HepG2 (cell line): ENCODE data around the gene ZNF526. TPM values are rescaled to one million over a fixed set of nuclear protein-coding genes. Genes with fewer than 3 reads are reported as not detected.

Experiments used
- KDM2A ChIP-seq: sonication (generic); formaldehyde crosslinking; IDR thresholded peaks from 2 replicates; pipeline ENCODE4 v1.4.0; 2020; ENCODE audit warnings: low read depth, missing genetic modification reagents, borderline replicate concordance
- KDM5A ChIP-seq: fragments of 200-600 bp; sonication (generic); IDR thresholded peaks from 2 replicates; pipeline ENCODE4 v1.7.0; 2018; ENCODE audit warnings: antibody characterized with exemption, mild to moderate bottlenecking, low read length, borderline replicate concordance
- MZF1 ChIP-seq: sonication (generic); formaldehyde crosslinking; IDR thresholded peaks from 2 replicates; pipeline ENCODE4 v1.8.1; 2023; ENCODE audit warnings: mild to moderate bottlenecking, missing genetic modification reagents, borderline replicate concordance
- POLR2A ChIP-seq, 2 experiments: IDR thresholded peaks; 2 replicates each; pipeline ENCODE4 v1.6.1; 2011; ENCODE audit warnings: low read depth in 2 of 2, low read length in 2 of 2, mild to moderate bottlenecking in 1 of 2, moderate library complexity in 1 of 2; ENCODE audit not compliant: insufficient read depth in 1 of 2
- PRDM10 ChIP-seq: sonication (generic); formaldehyde crosslinking; IDR thresholded peaks from 2 replicates; pipeline ENCODE4 v1.4.0; 2020; ENCODE audit warnings: low read depth, missing genetic modification reagents
- SIN3B ChIP-seq: fragments of 150-350 bp; IDR thresholded peaks from 2 replicates; pipeline ENCODE4 v1.6.1; 2014; ENCODE audit warnings: low read length
- SKI ChIP-seq: fragments of 450-650 bp; IDR thresholded peaks from one replicate; pipeline ENCODE4 v1.6.1; 2018; ENCODE audit warnings: mild to moderate bottlenecking; ENCODE audit not compliant: partially characterized antibody
- ZNF562 ChIP-seq: sonication (generic); formaldehyde crosslinking; IDR thresholded peaks from 2 replicates; pipeline ENCODE4 v1.8.0; 2022; ENCODE audit warnings: missing genetic modification reagents, borderline replicate concordance
- ZNF589 ChIP-seq: sonication (generic); formaldehyde crosslinking; conservative IDR thresholded peaks from 2 replicates; pipeline ENCODE4 v1.8.0; 2022; ENCODE audit warnings: mild to moderate bottlenecking, moderate library complexity, missing genetic modification reagents
- ZNF607 ChIP-seq: sonication (generic); formaldehyde crosslinking; IDR thresholded peaks from 2 replicates; pipeline ENCODE4 v1.5.1; 2020; ENCODE audit warnings: missing genetic modification reagents, mild to moderate bottlenecking, borderline replicate concordance
- ZNF777 ChIP-seq: sonication (generic); formaldehyde crosslinking; IDR thresholded peaks from 2 replicates; pipeline ENCODE4 v1.4.0; 2020; ENCODE audit warnings: missing genetic modification reagents
- polyA plus RNA-seq, 8 experiments: library from polyadenylated mRNA; depleted of rRNA in 3 of 8; stranded (reverse) in 7 of 8; unstranded in 1 of 8; fragments of >200 nt; fragmentation: Illumina TruSeq in 4 of 8; extraction: Trizol in 4 of 8; gene quantifications; 2 replicates each; pipeline versions ENCODE4 v1.2.1 to v1.2.3, GENCODE V29; 2011 to 2016; ENCODE audit warnings: low read depth in 4 of 8, missing spikeins in 1 of 8, mixed read lengths in 1 of 8; ENCODE audit not compliant: insufficient read depth in 1 of 8
- total RNA-seq, 5 experiments: library from RNA; depleted of rRNA; stranded (reverse); fragments of >200 nt; fragmentation: Illumina TruSeq; extraction: Trizol; gene quantifications; 2 replicates each; pipeline ENCODE4 v1.2.3, GENCODE V29; 2016; ENCODE audit warnings: low read depth in 1 of 5
- TF ChIP-seq, protein P1 (sequence below): sonication (generic); formaldehyde crosslinking; IDR thresholded peaks from 2 replicates; pipeline ENCODE4 v1.4.0; 2020; ENCODE audit warnings: missing genetic modification reagents, borderline replicate concordance
- TF ChIP-seq, protein P2 (sequence below): sonication (generic); formaldehyde crosslinking; conservative IDR thresholded peaks from 2 replicates; pipeline ENCODE4 v1.8.0; 2022; ENCODE audit warnings: low read depth, missing genetic modification reagents
- TF ChIP-seq, protein P3 (sequence below): sonication (generic); formaldehyde crosslinking; IDR thresholded peaks from 2 replicates; pipeline ENCODE4 v1.5.1; 2020; ENCODE audit warnings: missing genetic modification reagents, mild to moderate bottlenecking, borderline replicate concordance
- TF ChIP-seq, protein P4 (sequence below): sonication (generic); formaldehyde crosslinking; IDR thresholded peaks from 2 replicates; pipeline ENCODE4 v1.5.0; 2020; ENCODE audit warnings: missing genetic modification reagents

The ZNF526 gene
- total and polyA plus RNA-seq, 2 of the 13 experiments (the other 11 are each of a cell fraction or from before 2014, with no cell fraction given): 3.3 to 8.4 TPM

GRCh38 chr19:42254089-42254849 is 34.2 kb downstream of the ZNF526 start (continued):
- TF ChIP-seq PRDM10 (CRISPR knock-in tag) (no peak), ZNF562 (CRISPR knock-in tag) (no peak), SIN3B (no peak), ZNF777 (CRISPR knock-in tag) (no peak), ZNF607 (CRISPR knock-in tag) (no peak), MZF1 (CRISPR knock-in tag) (no peak), ZNF589 (CRISPR knock-in tag) (no peak), POLR2A (IDR thresholded peaks at IDR 0.05; ENCODE audit: insufficient read depth in 1 of 2, low read depth in 2 of 2, low read length in 2 of 2) (peak in 1 of 2 experiments; percentile 13; a peak in 2 of 4 replicates), KDM5A (peak; percentile 64; the same call in 1 of the 2 replicates), KDM2A (CRISPR knock-in tag) (peak; percentile 53; the same call in 1 of the 2 replicates), SKI (no peak)
- TF ChIP-seq, protein P1, sequence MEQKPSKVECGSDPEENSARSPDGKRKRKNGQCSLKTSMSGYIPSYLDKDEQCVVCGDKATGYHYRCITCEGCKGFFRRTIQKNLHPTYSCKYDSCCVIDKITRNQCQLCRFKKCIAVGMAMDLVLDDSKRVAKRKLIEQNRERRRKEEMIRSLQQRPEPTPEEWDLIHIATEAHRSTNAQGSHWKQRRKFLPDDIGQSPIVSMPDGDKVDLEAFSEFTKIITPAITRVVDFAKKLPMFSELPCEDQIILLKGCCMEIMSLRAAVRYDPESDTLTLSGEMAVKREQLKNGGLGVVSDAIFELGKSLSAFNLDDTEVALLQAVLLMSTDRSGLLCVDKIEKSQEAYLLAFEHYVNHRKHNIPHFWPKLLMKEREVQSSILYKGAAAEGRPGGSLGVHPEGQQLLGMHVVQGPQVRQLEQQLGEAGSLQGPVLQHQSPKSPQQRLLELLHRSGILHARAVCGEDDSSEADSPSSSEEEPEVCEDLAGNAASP (CRISPR knock-in tag): 0 out of 2 replicates have a peak, but pooled peaks have one; percentile 45
- TF ChIP-seq, protein P2, sequence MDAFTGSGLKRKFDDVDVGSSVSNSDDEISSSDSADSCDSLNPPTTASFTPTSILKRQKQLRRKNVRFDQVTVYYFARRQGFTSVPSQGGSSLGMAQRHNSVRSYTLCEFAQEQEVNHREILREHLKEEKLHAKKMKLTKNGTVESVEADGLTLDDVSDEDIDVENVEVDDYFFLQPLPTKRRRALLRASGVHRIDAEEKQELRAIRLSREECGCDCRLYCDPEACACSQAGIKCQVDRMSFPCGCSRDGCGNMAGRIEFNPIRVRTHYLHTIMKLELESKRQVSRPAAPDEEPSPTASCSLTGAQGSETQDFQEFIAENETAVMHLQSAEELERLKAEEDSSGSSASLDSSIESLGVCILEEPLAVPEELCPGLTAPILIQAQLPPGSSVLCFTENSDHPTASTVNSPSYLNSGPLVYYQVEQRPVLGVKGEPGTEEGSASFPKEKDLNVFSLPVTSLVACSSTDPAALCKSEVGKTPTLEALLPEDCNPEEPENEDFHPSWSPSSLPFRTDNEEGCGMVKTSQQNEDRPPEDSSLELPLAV (CRISPR knock-in tag): no peak
- TF ChIP-seq, protein P3, sequence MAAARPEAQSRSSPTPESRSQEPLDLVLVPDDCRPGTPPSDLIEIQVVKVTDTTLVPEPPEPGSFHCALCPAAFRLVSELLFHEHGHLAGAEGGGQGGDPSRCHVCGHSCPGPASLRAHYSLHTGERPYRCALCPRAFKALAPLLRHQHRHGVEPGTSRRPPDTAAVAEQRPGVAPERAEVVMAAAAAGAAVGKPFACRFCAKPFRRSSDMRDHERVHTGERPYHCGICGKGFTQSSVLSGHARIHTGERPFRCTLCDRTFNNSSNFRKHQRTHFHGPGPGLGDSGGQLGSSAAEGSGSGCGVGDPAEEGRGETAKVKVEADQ (CRISPR knock-in tag): no peak
- TF ChIP-seq, protein P4, sequence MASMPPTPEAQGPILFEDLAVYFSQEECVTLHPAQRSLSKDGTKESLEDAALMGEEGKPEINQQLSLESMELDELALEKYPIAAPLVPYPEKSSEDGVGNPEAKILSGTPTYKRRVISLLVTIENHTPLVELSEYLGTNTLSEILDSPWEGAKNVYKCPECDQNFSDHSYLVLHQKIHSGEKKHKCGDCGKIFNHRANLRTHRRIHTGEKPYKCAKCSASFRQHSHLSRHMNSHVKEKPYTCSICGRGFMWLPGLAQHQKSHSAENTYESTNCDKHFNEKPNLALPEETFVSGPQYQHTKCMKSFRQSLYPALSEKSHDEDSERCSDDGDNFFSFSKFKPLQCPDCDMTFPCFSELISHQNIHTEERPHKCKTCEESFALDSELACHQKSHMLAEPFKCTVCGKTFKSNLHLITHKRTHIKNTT (CRISPR knock-in tag): no peak
